ENCODE results near the gene TMEM151A.

GRCh38 chr11:66313321-66314185 is 21.9 kb downstream of the TMEM151A start:
- TF ChIP-seq POLR2A (IDR thresholded peaks at IDR 0.05) (no peak), CTCF (IDR thresholded peaks at IDR 0.05) (no peak)

Measured in ovary (tissue), 3 donors.